Measurements from ENCODE around the gene MEIOC.

MEIOC gene

DNA sequence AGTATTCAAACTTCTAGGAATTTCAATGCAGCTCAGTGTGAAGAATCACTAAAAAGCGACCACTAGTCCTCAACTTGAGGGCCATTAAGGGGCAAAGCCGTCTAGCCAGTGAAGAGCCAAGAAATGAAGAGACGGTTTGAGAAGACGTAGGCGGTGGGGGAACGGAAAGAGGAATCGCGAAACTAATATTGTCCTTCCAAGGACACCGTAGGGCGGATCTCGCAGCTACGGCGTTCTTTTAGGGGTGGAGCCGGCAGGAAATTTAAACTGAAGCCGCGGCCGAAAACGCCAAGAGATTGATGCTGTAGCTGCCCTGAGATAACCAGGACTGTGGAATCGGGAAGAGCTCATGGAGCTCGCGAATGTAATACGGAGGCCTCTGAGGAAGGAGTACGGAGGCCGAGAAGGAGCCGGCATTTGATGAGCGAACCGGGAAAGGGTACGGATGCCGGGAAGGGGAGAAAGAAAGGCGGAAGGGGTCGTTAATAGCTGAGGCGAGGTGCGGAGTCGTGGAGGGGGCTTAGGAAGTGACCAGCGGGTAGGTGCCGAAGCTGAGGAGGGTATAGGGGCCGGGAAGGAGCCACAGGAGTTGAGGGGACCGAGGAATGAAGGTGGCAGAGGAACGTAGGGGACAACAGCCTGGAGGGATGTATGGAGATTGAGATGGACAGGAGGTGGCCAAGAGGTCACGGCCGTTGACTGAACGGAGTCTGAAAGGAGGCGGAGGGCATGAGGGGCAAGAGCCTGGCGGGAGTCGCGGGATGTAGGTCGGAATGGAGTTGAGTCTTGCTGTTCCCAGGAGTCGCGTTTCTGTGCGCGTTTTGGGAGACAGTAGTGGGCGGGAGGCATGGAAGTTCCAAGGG, 52.4 kb downstream of the MEIOC start, which contains the start of gene DBF4B:
Gene DBF4B, plus strand, starts transcription at position 265 of the 863 bp plus-strand sequence. Its CDS starts 156 bp downstream, at position 421.
- peak within 1 kb of the TSS; percentile 97 for H3K4me3 ChIP-seq (ENCODE audit: insufficient read length, low read depth)
- no peaks in the 10 kb centered on the region for H3K9me3 ChIP-seq (ENCODE audit: insufficient read depth, low read length)
- H3K9ac ChIP-seq (ENCODE audit: insufficient read length, low read depth), result peak within 1 kb of the TSS; percentile 86
- H3K4me1 ChIP-seq (ENCODE audit: insufficient read depth, insufficient read length), result peaks cover 2% of the 10 kb centered on the region
- peak; percentile 77 for DNase-seq (ENCODE audit: low read depth, low spot score)
- H3K27me3 ChIP-seq (ENCODE audit: insufficient read depth, insufficient read length), result no peaks in the 10 kb centered on the region
- peaks cover 24% of the 10 kb centered on the region for H3K36me3 ChIP-seq (ENCODE audit: insufficient read depth, insufficient read length, low read length)
- no peak for TF ChIP-seq YY1 (IDR thresholded peaks at IDR 0.05; ENCODE audit: insufficient read depth, insufficient read length)
- TF ChIP-seq ZNF274 (IDR thresholded peaks at IDR 0.05; ENCODE audit: low read depth, low read length), result no peak
- TF ChIP-seq SUZ12 (IDR thresholded peaks at IDR 0.05; ENCODE audit: extremely low read depth, insufficient read depth, insufficient read length), result no peak

DNA sequence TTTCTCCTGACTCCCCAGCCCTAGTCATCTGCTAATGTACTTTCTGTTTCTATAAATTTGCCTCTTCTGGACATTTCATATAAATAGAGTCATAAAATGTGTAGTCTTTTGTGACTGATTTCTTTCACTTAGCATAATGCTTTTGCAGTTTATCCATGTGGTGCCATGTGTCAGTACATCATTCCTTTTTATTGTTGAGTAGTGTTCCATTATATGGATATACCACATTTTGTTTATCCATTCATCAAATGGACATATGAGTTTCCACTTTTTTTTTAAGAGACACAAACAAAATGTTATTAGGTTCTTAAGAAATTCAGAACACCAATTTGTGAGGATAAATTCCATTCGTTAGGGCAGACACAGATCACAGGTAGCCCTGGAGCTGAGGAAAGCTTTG, 63.2 kb downstream of the MEIOC start:
- Histone ChIP-seq H3K9ac (ENCODE audit: insufficient read length, low read depth) (no peak overlapping the region), H3K4me3 (ENCODE audit: insufficient read length, low read depth) (no peak overlapping the region), H3K9me3 (ENCODE audit: insufficient read depth, low read length) (no peaks in the 10 kb centered on the region), H3K27me3 (ENCODE audit: insufficient read depth, insufficient read length) (no peaks in the 10 kb centered on the region), H3K4me1 (ENCODE audit: insufficient read depth, insufficient read length) (no peaks in the 10 kb centered on the region), H3K36me3 (ENCODE audit: insufficient read depth, insufficient read length, low read length) (peaks cover 69% of the 10 kb centered on the region)
- TF ChIP-seq ZNF274 (IDR thresholded peaks at IDR 0.05; ENCODE audit: low read depth, low read length) (no peak), SUZ12 (IDR thresholded peaks at IDR 0.05; ENCODE audit: extremely low read depth, insufficient read depth, insufficient read length) (no peak), YY1 (IDR thresholded peaks at IDR 0.05; ENCODE audit: insufficient read depth, insufficient read length) (no peak)
- no peak for DNase-seq (ENCODE audit: low read depth, low spot score)

DNA sequence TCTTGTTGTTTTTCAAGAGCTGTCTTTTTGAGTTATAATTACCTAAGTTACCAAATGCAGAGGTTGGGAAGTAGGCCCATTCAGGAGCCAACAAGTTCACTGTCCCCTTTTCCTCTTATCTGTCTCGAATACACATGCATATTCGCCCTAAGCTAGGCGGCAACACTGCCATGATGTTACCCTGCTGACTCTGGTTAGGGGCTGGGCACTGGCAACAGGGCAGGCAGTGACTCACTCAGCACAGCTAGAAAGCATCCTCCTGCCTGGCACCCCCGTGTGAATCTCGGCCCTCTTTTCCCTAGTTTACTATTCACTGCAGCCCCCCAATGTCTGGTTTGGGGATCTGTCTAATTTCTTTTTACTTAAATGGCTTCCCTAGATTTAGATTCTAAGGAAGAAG, 66.0 kb downstream of the MEIOC start:
- H3K9ac ChIP-seq (ENCODE audit: insufficient read length, low read depth), result no peak overlapping the region
- TF ChIP-seq SUZ12 (IDR thresholded peaks at IDR 0.05; ENCODE audit: extremely low read depth, insufficient read depth, insufficient read length), result no peak
- no peak for TF ChIP-seq YY1 (IDR thresholded peaks at IDR 0.05; ENCODE audit: insufficient read depth, insufficient read length)
- no peaks in the 10 kb centered on the region for H3K27me3 ChIP-seq (ENCODE audit: insufficient read depth, insufficient read length)
- H3K9me3 ChIP-seq (ENCODE audit: insufficient read depth, low read length), result no peaks in the 10 kb centered on the region
- no peaks in the 10 kb centered on the region for H3K4me1 ChIP-seq (ENCODE audit: insufficient read depth, insufficient read length)
- DNase-seq (ENCODE audit: low read depth, low spot score), result no peak
- peaks cover 75% of the 10 kb centered on the region for H3K36me3 ChIP-seq (ENCODE audit: insufficient read depth, insufficient read length, low read length)
- H3K4me3 ChIP-seq (ENCODE audit: insufficient read length, low read depth), result no peak overlapping the region
